22Rv1 (cell line): Measurements from ENCODE around the gene LIMA1.

Experiments used
- CTCF ChIP-seq: fragments of 450-650 bp; IDR thresholded peaks from 2 replicates; pipeline ENCODE4 v1.5.1; 2017; ENCODE audit warnings: mild to moderate bottlenecking
- ZFX ChIP-seq: fragments of 450-650 bp; IDR thresholded peaks from 2 replicates; pipeline ENCODE4 v1.6.1; 2017; ENCODE audit warnings: antibody characterized with exemption, borderline replicate concordance

GRCh38 chr12:50205648-50206047, 77.7 kb downstream of the LIMA1 start:
- TF ChIP-seq CTCF (no peak), ZFX (no peak)
